Amniotic epithelial cell (primary cell): Measurements from ENCODE around the gene PLCZ1.
"Not testable (repeated sequence)": the region's sequence is repeated elsewhere in the genome, so short reads cannot be mapped to it uniquely, and the experiment has no call there.

Experiments used
- DNase-seq: peaks from one replicate; pipeline ENCODE4 v3.0.0-alpha.2; 2010; ENCODE audit warnings: low read depth

The PLCZ1 gene

GRCh38 chr12:18703911-18704310 lies 33.9 kb downstream of the PLCZ1 start:
- DNase-seq, result no peak

- no peak for DNase-seq
These were observed 34.5 kb downstream of the PLCZ1 start for GRCh38 chr12:18703321-18703720.

GRCh38 chr12:18700271-18700670 lies 37.5 kb downstream of the PLCZ1 start:
- peak; percentile 85 for DNase-seq

GRCh38 chr12:18696971-18697602 lies 40.7 kb downstream of the PLCZ1 start:
- peak; percentile 56 for DNase-seq

- not testable (repeated sequence) for DNase-seq
These were observed 43.8 kb downstream of the PLCZ1 start for GRCh38 chr12:18693986-18694385.

- DNase-seq, result peak; percentile 92
These were observed 47.2 kb downstream of the PLCZ1 start for GRCh38 chr12:18690653-18691052.

GRCh38 chr12:18689771-18690170 lies 48.0 kb downstream of the PLCZ1 start:
- DNase-seq, result no peak

- peak; percentile 55 for DNase-seq
These were observed 53.4 kb downstream of the PLCZ1 start for GRCh38 chr12:18684430-18684829.

- DNase-seq, result peak; percentile 23
These were observed 54.3 kb downstream of the PLCZ1 start for GRCh38 chr12:18683327-18684013.

- DNase-seq, result no peak
These were observed 56.0 kb downstream of the PLCZ1 start for GRCh38 chr12:18681818-18682217.

- peak; percentile 17 for DNase-seq
These were observed 60.7 kb downstream of the PLCZ1 start for GRCh38 chr12:18676996-18677588.

- DNase-seq, result no peak
These were observed 61.7 kb downstream of the PLCZ1 start for GRCh38 chr12:18676141-18676540.

- no peak for DNase-seq
These were observed 79.0 kb downstream of the PLCZ1 start for GRCh38 chr12:18658829-18659228.

GRCh38 chr12:18658179-18658578 lies 79.6 kb downstream of the PLCZ1 start:
- DNase-seq, result no peak

- DNase-seq, result no peak
These were observed 82.5 kb downstream of the PLCZ1 start for GRCh38 chr12:18655351-18655750.

- DNase-seq, result no peak
These were observed 84.3 kb downstream of the PLCZ1 start for GRCh38 chr12:18653465-18653864.

- DNase-seq, result no peak
These were observed 85.2 kb downstream of the PLCZ1 start for GRCh38 chr12:18652596-18652995.

GRCh38 chr12:18651525-18651924 lies 86.3 kb downstream of the PLCZ1 start:
- DNase-seq, result peak; percentile 5

GRCh38 chr12:18646286-18646890 lies 91.4 kb downstream of the PLCZ1 start:
- no peak for DNase-seq

- no peak for DNase-seq
These were observed 93.2 kb downstream of the PLCZ1 start for GRCh38 chr12:18644564-18644963.

GRCh38 chr12:18643681-18644080 lies 94.1 kb downstream of the PLCZ1 start:
- DNase-seq, result peak; percentile 88

GRCh38 chr12:18640321-18640955 lies 97.4 kb downstream of the PLCZ1 start:
- no peak for DNase-seq

GRCh38 chr12:18634382-18634781 lies 103.4 kb downstream of the PLCZ1 start:
- no peak for DNase-seq
